Psoas muscle (tissue), 8 donors: ENCODE measurements around the gene CABCOCO1. TPM values are rescaled to one million over a fixed set of nuclear protein-coding genes. Genes with fewer than 3 reads are reported as not detected.
"Not testable (repeated sequence)": the region's sequence is repeated elsewhere in the genome, so short reads cannot be mapped to it uniquely, and the experiment has no call there.

Experiments
- ATAC-seq, 4 donors: fragments of 200-7000 bp; cut with Tn5 transposase; one replicate each; pipeline ENCODE4 v1.9.1; 2020; ENCODE audit warnings: moderate library complexity in 3 of 4, mild to moderate bottlenecking in 2 of 4
- DNase-seq, 2 donors: peaks; one replicate each; pipeline ENCODE4 v3.0.0-alpha.2; 2020
- H3K27ac ChIP-seq: fragments of 200-600 bp; one replicate; pipeline ENCODE4 v1.8.0; 2022
- H3K27me3 ChIP-seq, 3 donors: fragments of 200-600 bp in 1 of 3; one replicate each; pipeline versions ENCODE4 v1.6.1 to v1.8.0; 2013 to 2022; ENCODE audit warnings: low read length in 2 of 3, mild to moderate bottlenecking in 2 of 3, moderate library complexity in 1 of 3; ENCODE audit not compliant: insufficient read depth in 3 of 3
- H3K36me3 ChIP-seq, 2 donors: fragments of 200-600 bp in 1 of 2; one replicate each; pipeline versions ENCODE4 v1.6.1 to v1.8.0; 2013 to 2022; ENCODE audit warnings: low read depth in 1 of 2, mild to moderate bottlenecking in 1 of 2, moderate library complexity in 1 of 2; ENCODE audit not compliant: insufficient read depth in 1 of 2
- H3K4me1 ChIP-seq: fragments of 200-600 bp; one replicate; pipeline ENCODE4 v1.8.0; 2022
- H3K4me3 ChIP-seq: fragments of 200-600 bp; one replicate; pipeline ENCODE4 v1.8.0; 2022; ENCODE audit warnings: mild to moderate bottlenecking
- H3K9me3 ChIP-seq: fragments of 200-600 bp; one replicate; pipeline ENCODE4 v1.8.0; 2022
- WGBS, 3 donors: extraction: QIAGEN DNeasy Blood & Tissue Kit; methylation state at CpG; one replicate each; pipeline versions ENCODE4 v1.1.6 to v1.1.7; 2013; 5-methylcytosine and 5-hydroxymethylcytosine counted together
- intact Hi-C, 2 donors: fragments of 100-400 bp; cut with DNase I; formaldehyde crosslinking; loops; one replicate each; pipeline versions ENCODE4 v1.11.0 to v1.14.2; 2022
- polyA plus RNA-seq, 3 donors: library from polyadenylated mRNA; stranded (reverse); fragments of 200-250 nt; gene quantifications; one replicate each; pipeline ENCODE4 v1.2.3, GENCODE V29; 2013
- total RNA-seq, 4 donors: library from RNA; stranded (reverse); fragmentation: NEBNext Ultra II Directional in 2 of 4; extraction: Animal tissue kit (Norgen Biotek cat#: 25700) in 2 of 4; gene quantifications; one replicate each; pipeline versions ENCODE4 v1.2.1 to v1.2.4, GENCODE V29; 2021 to 2023
- TF ChIP-seq, protein P1 (sequence below): fragments of 200-600 bp; IDR thresholded peaks from one replicate; pipeline ENCODE4 v1.8.0; 2022; ENCODE audit warnings: antibody characterized with exemption
- donor health status: healthy with polysubstance abuse.
- donor health status: DM: no; HTN: no; CAD: no; lungs with moderate emphysema.
- donor health status: Bipolar disorder and iron deficiency.
- donor health status: healthy.
- donor health status: DM: yes; HTN: yes; CAD: no.
- donor health status: DM: no; HTN: no; CAD: no.
- donor health status: DM: no; HTN: no; CAD: no.
- donor health status: DM: yes; HTN: yes; CAD: no.

Gene CABCOCO1
- total and polyA plus RNA-seq, 7 donors = 0.03 to 0.04 TPM; not detected in 5

DNA sequence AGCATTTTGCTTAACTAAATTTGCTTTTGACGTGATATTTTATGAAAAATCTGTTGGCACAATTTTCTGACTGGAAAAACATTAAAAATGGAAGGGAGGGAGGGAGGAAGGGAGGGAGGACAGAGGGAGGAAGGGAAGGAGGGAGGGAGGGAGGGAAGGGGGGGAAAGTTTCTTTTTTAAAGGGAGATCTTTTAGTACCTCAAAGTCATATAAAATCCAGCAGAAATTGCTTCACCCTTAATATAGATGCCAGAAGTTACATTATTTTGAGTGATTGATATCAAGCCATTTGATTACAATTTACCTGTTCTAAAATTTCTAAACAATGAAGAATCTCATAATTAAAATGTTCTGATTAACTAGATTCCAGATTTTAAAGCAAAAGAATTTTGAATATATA lies 68.9 kb downstream of the CABCOCO1 start:
- intact Hi-C loops = loop anchor here (5.0 to 10.0 kb wide), 2 partner anchors 587 to 914 kb away; no protein-coding TSS in a partner anchor
- TF ChIP-seq, protein P1, sequence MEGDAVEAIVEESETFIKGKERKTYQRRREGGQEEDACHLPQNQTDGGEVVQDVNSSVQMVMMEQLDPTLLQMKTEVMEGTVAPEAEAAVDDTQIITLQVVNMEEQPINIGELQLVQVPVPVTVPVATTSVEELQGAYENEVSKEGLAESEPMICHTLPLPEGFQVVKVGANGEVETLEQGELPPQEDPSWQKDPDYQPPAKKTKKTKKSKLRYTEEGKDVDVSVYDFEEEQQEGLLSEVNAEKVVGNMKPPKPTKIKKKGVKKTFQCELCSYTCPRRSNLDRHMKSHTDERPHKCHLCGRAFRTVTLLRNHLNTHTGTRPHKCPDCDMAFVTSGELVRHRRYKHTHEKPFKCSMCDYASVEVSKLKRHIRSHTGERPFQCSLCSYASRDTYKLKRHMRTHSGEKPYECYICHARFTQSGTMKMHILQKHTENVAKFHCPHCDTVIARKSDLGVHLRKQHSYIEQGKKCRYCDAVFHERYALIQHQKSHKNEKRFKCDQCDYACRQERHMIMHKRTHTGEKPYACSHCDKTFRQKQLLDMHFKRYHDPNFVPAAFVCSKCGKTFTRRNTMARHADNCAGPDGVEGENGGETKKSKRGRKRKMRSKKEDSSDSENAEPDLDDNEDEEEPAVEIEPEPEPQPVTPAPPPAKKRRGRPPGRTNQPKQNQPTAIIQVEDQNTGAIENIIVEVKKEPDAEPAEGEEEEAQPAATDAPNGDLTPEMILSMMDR = no peak
- ATAC-seq = no peak
- Histone ChIP-seq H3K27me3 (no peaks in the 10 kb centered on the region), H3K27ac (no peak overlapping the region), H3K4me3 (no peak overlapping the region), H3K9me3 (no peaks in the 10 kb centered on the region), H3K36me3 (no peaks in the 10 kb centered on the region), H3K4me1 (no peaks in the 10 kb centered on the region)
- DNase-seq = no peak
- WGBS, 3 donors = 22 to 51% (median 30%) methylated on average over 1 of the region's 1 CpG

DNA sequence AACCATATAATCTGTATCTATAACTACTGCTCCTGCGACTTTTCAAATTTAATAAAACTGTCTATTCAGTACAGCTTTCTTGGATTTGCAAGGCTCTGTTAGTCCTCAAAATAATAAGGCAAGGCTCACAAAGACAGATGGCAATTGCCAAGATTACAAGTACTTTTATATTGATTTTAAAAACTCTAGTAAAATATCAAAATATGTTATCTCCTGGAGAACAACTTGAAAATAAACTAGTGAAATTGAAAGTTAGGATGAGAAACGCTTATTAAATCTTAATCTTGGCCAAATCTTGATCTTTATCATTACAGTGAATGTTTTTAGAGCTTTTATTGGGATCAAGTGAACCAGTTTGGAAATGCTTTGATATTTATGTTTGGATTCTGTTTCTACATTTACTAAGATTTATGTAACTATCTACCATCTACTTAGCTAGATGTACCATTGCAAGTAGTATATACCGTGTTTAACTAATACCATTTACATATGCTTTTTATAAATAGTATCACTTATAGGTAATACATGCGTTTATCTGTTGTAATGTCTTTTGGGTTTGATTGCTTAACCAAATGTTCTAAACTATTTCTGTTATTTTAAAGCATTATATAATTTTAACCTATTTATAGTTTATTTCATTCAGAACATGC lies 70.0 kb downstream of the CABCOCO1 start:
- DNase-seq = no peak
- H3K27me3 ChIP-seq = no peaks in the 10 kb centered on the region
- WGBS, 3 donors = 84 to 86% (median 84%) methylated on average over 4 of the region's 4 CpGs
- no peak overlapping the region for H3K27ac ChIP-seq
- H3K4me1 ChIP-seq = no peaks in the 10 kb centered on the region
- ATAC-seq = no peak
- H3K4me3 ChIP-seq = no peak overlapping the region
- no peaks in the 10 kb centered on the region for H3K9me3 ChIP-seq
- intact Hi-C loops = loop anchor here (5.0 to 10.0 kb wide), 2 partner anchors 588 to 915 kb away; no protein-coding TSS in a partner anchor
- H3K36me3 ChIP-seq = no peaks in the 10 kb centered on the region
- TF ChIP-seq, protein P1 = no peak

DNA sequence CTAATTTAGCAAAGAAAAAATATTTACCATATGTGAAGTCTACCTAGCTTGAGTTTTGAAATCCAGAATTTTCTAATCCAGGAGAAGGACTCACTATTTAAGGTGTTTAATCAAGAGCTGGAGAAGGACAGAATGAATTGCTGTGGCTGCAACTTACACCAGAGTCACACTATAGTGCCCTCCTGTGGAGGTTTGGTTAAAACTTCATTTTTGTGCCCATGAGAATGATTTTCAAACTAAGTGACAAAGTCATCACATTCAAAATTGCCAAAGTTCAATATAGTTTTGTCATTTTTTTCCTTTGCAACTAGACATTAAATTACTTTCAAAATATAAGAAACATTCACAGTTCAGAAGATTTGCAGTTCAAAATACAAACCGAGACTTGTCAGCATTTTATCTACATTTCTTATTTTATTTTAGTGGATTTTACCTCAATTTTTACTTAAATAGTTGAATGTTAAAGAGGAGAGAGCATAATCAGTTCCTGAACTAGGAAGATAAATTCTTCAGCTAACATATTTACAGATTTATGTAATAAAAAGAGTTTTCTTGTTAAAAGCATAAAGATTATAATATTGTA lies 70.7 kb downstream of the CABCOCO1 start:
- no peaks in the 10 kb centered on the region for H3K36me3 ChIP-seq
- no peaks in the 10 kb centered on the region for H3K4me1 ChIP-seq
- no peaks in the 10 kb centered on the region for H3K9me3 ChIP-seq
- ATAC-seq = no peak
- WGBS, 3 donors = 90 to 94% (median 91%) methylated on average over 1 of the region's 1 CpG
- H3K27ac ChIP-seq = no peak overlapping the region
- no peak for DNase-seq
- intact Hi-C loops = loop anchor here (5.0 to 10.0 kb wide), 2 partner anchors 589 to 916 kb away; no protein-coding TSS in a partner anchor
- no peaks in the 10 kb centered on the region for H3K27me3 ChIP-seq
- TF ChIP-seq, protein P1 = peak; percentile 59
- H3K4me3 ChIP-seq = no peak overlapping the region

DNA sequence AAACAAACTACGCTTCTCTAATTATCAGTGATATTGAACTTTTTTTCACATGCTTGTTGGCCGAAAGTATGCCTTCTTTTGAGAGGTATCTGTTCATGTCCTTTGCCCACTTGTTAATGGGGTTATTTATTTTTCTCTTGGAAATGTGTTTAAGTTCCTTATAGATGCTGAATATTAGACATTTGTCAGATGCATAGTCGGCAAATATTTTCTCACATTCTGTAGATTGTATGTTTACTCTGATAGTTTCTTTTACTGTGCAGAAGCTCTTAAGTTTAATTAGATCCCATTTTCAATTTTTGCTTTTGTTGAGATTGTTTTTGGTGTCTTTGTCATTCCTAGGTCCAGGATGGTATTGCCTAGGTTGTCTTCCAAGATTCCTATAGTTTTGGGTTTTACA lies 73.2 kb downstream of the CABCOCO1 start:
- H3K36me3 ChIP-seq = no peaks in the 10 kb centered on the region
- TF ChIP-seq, protein P1 = no peak
- H3K9me3 ChIP-seq = no peaks in the 10 kb centered on the region
- no peak overlapping the region for H3K4me3 ChIP-seq
- DNase-seq (no peak), ATAC-seq (no peak)
- H3K27ac ChIP-seq = no peak overlapping the region
- no peaks in the 10 kb centered on the region for H3K4me1 ChIP-seq
- 97 to 98% (median 97%) methylated on average over 3 of the region's 3 CpGs for WGBS, 3 donors
- intact Hi-C loops = loop anchor here (10.0 kb wide), 1 partner anchor 591 kb away; no protein-coding TSS in a partner anchor
- H3K27me3 ChIP-seq = no peaks in the 10 kb centered on the region

DNA sequence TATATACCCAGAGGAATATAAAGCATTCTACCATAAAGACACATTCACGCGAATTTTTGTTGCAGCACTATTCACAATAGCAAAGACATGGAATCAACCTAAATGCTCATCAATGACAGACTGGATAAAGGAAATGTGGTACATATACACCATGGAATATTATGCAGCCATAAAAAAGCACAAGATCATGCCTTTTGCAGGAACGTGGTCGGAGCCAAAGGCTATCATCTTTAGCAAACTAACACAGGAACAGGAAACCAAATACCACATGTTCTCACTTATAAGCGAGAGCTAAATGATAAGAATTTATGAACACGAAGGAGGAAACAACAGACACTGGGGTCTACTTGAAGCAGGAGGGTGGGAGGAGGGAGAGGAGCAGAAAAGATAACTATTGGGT lies 74.7 kb downstream of the CABCOCO1 start:
- WGBS, 3 donors = 84 to 95% (median 94%) methylated on average over 6 of the region's 6 CpGs
- not testable (repeated sequence) for H3K27me3 ChIP-seq, H3K36me3 ChIP-seq, H3K4me3 ChIP-seq, H3K9me3 ChIP-seq, H3K4me1 ChIP-seq, DNase-seq, ATAC-seq, H3K27ac ChIP-seq
- intact Hi-C loops = loop anchor here (10.0 kb wide), 1 partner anchor 593 kb away; no protein-coding TSS in a partner anchor
